MM.1S (cell line): ENCODE measurements around the gene HIVEP2.

Experiments
- DNase-seq: peaks from one replicate; pipeline ENCODE4 v3.0.0-alpha.2; 2015
- H2AFZ ChIP-seq: fragments of 300-600 bp; sonication (generic); 2 replicates; pipeline ENCODE4 v1.6.0; 2016; ENCODE audit warnings: antibody characterized with exemption, low read length
- H3F3A ChIP-seq: fragments of 300-600 bp; sonication (generic); 2 replicates; pipeline ENCODE4 v1.6.1; 2016; ENCODE audit warnings: mild to moderate bottlenecking, antibody characterized with exemption, low read length, moderate library complexity, mixed read lengths; ENCODE audit not compliant: insufficient read depth
- H3K27ac ChIP-seq: fragments of 300-600 bp; sonication (generic); 2 replicates; pipeline ENCODE4 v1.5.1; 2016; ENCODE audit warnings: mild to moderate bottlenecking, low read length
- H3K27me3 ChIP-seq: fragments of 300-600 bp; sonication (generic); replicated peaks from 2 replicates; pipeline ENCODE4 v1.6.0; 2016; ENCODE audit warnings: low read length; ENCODE audit not compliant: insufficient read depth
- H3K36me3 ChIP-seq: fragments of 300-600 bp; sonication (generic); replicated peaks from 2 replicates; pipeline ENCODE4 v1.6.1; 2016; ENCODE audit warnings: mild to moderate bottlenecking, low read length, mixed read lengths; ENCODE audit not compliant: insufficient read depth
- H3K4me1 ChIP-seq: fragments of 300-600 bp; sonication (generic); 2 replicates; pipeline ENCODE4 v1.6.1; 2016; ENCODE audit warnings: low read length, mixed read lengths
- H3K4me2 ChIP-seq: fragments of 300-600 bp; sonication (generic); 2 replicates; pipeline ENCODE4 v1.6.0; 2016; ENCODE audit warnings: low read depth, low read length
- H3K4me3 ChIP-seq: fragments of 300-600 bp; sonication (generic); 2 replicates; pipeline ENCODE4 v1.5.1; 2016; ENCODE audit warnings: low read length, mixed read lengths
- H3K79me2 ChIP-seq: fragments of 300-600 bp; sonication (generic); 2 replicates; pipeline ENCODE4 v1.6.1; 2016; ENCODE audit warnings: mixed run types, low read length, mixed read lengths
- H3K9ac ChIP-seq: fragments of 300-600 bp; sonication (generic); 2 replicates; pipeline ENCODE4 v1.6.1; 2016; ENCODE audit warnings: low read length, mixed read lengths
- H3K9me2 ChIP-seq: fragments of 300-600 bp; sonication (generic); replicated peaks from 2 replicates; pipeline ENCODE4 v1.6.1; 2016; ENCODE audit warnings: mild to moderate bottlenecking, low read length, mixed read lengths; ENCODE audit not compliant: insufficient read depth
- H3K9me3 ChIP-seq: fragments of 300-600 bp; sonication (generic); replicated peaks from 2 replicates; pipeline ENCODE4 v1.6.1; 2016; ENCODE audit warnings: mild to moderate bottlenecking, low read length, mixed read lengths; ENCODE audit not compliant: insufficient read depth
- H4K20me1 ChIP-seq: fragments of 300-600 bp; sonication (generic); 2 replicates; pipeline ENCODE4 v1.6.1; 2016; ENCODE audit warnings: mild to moderate bottlenecking, low read length, moderate library complexity, mixed read lengths; ENCODE audit not compliant: insufficient read depth
- EZH2 ChIP-seq: fragments of 300-600 bp; sonication (generic); optimal IDR thresholded peaks from 2 replicates; pipeline ENCODE3; 2017; ENCODE audit warnings: low read depth, mild to moderate bottlenecking, antibody characterized with exemption, low read length, mixed read lengths
- EZH2phosphoT487 ChIP-seq: fragments of 300-600 bp; sonication (generic); IDR thresholded peaks from 2 replicates; pipeline ENCODE4 v1.6.1; 2018; ENCODE audit warnings: antibody characterized with exemption, low read length
- TF ChIP-seq, protein P1 (sequence below): fragments of 300-600 bp; sonication (generic); IDR thresholded peaks from 2 replicates; pipeline ENCODE4 v1.5.1; 2016; ENCODE audit warnings: antibody characterized with exemption, low read length, mixed read lengths

Gene HIVEP2

DNA sequence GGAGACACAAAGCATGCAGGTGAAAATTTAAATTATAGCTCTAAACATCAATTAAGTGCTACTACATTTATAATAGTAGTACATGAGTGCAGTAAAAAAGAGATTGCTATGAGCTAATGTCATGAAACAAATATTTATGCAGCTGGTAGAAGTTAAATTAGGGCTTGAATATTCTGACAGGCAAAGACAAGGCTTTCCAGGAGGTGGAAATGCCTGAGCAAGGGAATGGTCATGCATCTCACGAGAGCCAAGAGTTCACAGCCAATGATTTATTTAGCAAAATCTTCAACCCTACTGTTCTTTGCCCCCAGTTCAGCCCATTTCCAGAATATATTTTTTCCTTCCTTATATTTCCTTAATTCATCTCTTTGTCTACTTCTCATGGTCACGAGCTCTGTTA, 128.9 kb downstream of the HIVEP2 start:
- Histone ChIP-seq H3K9ac (no peak overlapping the region), H3K9me3 (no peaks in the 10 kb centered on the region), H3K9me2 (no peaks in the 10 kb centered on the region), H3K27me3 (no peaks in the 10 kb centered on the region), H3K79me2 (no peaks in the 10 kb centered on the region; the same call in none of the 2 replicates), H3K4me3 (no peak overlapping the region), H3K27ac (no peak overlapping the region), H3K4me2 (no peak overlapping the region), H4K20me1 (no peaks in the 10 kb centered on the region), H3K36me3 (no peaks in the 10 kb centered on the region), H2AFZ (no peak overlapping the region), H3F3A (0 out of 2 replicates have a peak, but pooled peaks cover 8% of the 10 kb centered on the region), H3K4me1 (peaks cover 9% of the 10 kb centered on the region; the same call in 1 of the 2 replicates)
- TF ChIP-seq EZH2phosphoT487 (no peak), EZH2 (no peak)
- TF ChIP-seq, protein P1, sequence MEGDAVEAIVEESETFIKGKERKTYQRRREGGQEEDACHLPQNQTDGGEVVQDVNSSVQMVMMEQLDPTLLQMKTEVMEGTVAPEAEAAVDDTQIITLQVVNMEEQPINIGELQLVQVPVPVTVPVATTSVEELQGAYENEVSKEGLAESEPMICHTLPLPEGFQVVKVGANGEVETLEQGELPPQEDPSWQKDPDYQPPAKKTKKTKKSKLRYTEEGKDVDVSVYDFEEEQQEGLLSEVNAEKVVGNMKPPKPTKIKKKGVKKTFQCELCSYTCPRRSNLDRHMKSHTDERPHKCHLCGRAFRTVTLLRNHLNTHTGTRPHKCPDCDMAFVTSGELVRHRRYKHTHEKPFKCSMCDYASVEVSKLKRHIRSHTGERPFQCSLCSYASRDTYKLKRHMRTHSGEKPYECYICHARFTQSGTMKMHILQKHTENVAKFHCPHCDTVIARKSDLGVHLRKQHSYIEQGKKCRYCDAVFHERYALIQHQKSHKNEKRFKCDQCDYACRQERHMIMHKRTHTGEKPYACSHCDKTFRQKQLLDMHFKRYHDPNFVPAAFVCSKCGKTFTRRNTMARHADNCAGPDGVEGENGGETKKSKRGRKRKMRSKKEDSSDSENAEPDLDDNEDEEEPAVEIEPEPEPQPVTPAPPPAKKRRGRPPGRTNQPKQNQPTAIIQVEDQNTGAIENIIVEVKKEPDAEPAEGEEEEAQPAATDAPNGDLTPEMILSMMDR = no peak
- no peak for DNase-seq

DNA sequence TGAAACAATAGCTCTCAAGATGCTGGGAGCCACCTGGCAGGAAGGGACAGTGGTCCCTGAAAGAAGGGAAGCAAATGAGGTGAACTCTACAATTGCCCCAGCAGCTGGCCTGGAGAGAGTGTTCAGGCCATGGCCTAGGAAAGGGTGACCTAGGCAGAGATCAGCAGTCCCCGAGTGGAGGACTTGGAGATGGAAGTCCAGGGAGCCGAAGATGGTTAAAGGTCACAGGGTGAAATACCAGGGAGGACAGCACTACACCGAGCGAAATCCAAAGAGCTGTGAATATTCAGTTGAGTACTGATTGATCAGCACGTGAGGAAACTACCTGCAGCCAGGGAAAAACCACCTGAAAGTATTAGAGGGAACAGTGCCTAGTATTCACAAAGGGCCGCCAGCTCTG, 133.1 kb downstream of the HIVEP2 start:
- no peak for DNase-seq
- no peak overlapping the region for H3K4me3 ChIP-seq
- TF ChIP-seq EZH2 (no peak), EZH2phosphoT487 (no peak)
- TF ChIP-seq, protein P1 = no peak
- H4K20me1 ChIP-seq = no peaks in the 10 kb centered on the region
- no peaks in the 10 kb centered on the region for H3K9me2 ChIP-seq
- H3K4me1 ChIP-seq = no peaks in the 10 kb centered on the region
- H3K36me3 ChIP-seq = no peaks in the 10 kb centered on the region
- no peak overlapping the region for H3K9ac ChIP-seq
- H2AFZ ChIP-seq = no peak overlapping the region
- no peaks in the 10 kb centered on the region for H3K27me3 ChIP-seq
- H3K4me2 ChIP-seq = no peak overlapping the region
- H3K9me3 ChIP-seq = no peaks in the 10 kb centered on the region
- H3K27ac ChIP-seq = no peak overlapping the region
- no peaks in the 10 kb centered on the region for H3F3A ChIP-seq
- no peaks in the 10 kb centered on the region for H3K79me2 ChIP-seq

DNA sequence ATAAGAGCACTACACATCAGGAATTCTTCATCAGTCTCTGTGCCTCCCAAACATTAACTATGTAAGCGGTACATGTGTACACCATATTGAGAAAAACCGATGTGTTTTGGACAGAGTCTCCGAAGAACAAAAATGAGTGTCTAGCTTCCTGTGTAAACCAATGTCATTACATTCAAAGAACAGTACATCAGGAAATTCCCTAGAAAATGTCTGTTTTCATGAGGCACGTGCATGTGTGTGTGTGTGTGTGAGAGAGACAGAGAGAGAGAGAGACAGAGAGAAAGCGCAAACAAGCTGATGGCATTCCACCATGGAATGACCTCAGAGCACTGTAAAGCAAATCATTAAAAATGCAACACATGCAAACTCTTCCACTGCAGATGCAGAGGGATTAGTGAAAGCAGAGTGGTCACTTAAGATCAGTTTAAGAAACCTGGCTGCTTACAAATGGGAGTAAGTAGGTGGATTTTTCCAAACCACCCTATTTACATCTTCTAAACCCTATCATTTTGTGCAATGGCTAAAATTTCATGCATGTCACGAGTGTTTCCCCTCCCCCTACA, 133.9 kb downstream of the HIVEP2 start:
- DNase-seq = no peak
- Histone ChIP-seq H3K27me3 (no peaks in the 10 kb centered on the region), H3K9ac (no peak overlapping the region), H3K4me3 (no peak overlapping the region), H3K4me1 (no peaks in the 10 kb centered on the region), H3F3A (no peaks in the 10 kb centered on the region), H3K36me3 (no peaks in the 10 kb centered on the region), H2AFZ (no peak overlapping the region), H3K9me3 (no peaks in the 10 kb centered on the region), H4K20me1 (no peaks in the 10 kb centered on the region), H3K79me2 (no peaks in the 10 kb centered on the region), H3K27ac (no peak overlapping the region), H3K4me2 (no peak overlapping the region), H3K9me2 (no peaks in the 10 kb centered on the region)
- no peak for TF ChIP-seq EZH2
- TF ChIP-seq, protein P1 = no peak
- TF ChIP-seq EZH2phosphoT487 = no peak
